ENCODE measurements around the gene PTPRN2. TPM values are rescaled to one million over a fixed set of nuclear protein-coding genes. Genes with fewer than 3 reads are reported as not detected.

Gene PTPRN2
- total RNA-seq, 2 experiments from 2014 or later = 0.70 TPM; not detected in 1

- Histone ChIP-seq H3K36me3 (ENCODE audit: insufficient read depth, low read length) (no peaks in the 10 kb centered on the region), H3K4me2 (ENCODE audit: low read length) (no peak overlapping the region), H2AFZ (ENCODE audit: low read length) (no peak overlapping the region), H4K20me1 (ENCODE audit: insufficient read depth, low read length) (no peaks in the 10 kb centered on the region), H3K4me1 (ENCODE audit: insufficient read depth, low read length, poor library complexity, severe bottlenecking) (no peaks in the 10 kb centered on the region), H3K9me2 (ENCODE audit: insufficient read depth, low read length) (no peaks in the 10 kb centered on the region), H3K27ac (ENCODE audit: low read depth, low read length, poor library complexity, severe bottlenecking) (no peak overlapping the region), H3K4me3 (ENCODE audit: low read depth, low read length, poor library complexity, severe bottlenecking) (no peak overlapping the region), H3K9me3 (ENCODE audit: low read length) (no peaks in the 10 kb centered on the region), H3K79me2 (ENCODE audit: insufficient read depth, low read depth, low read length) (no peaks in the 10 kb centered on the region)
- no peak for DNase-seq (ENCODE audit: low spot score)
- ChIA-PET CTCF (ENCODE audit: unreplicated experiment) (no interaction called here), POLR2A (interaction anchor here (0.7 kb wide), 1 partner anchor 446 kb away, joined by 3 read pairs; no protein-coding TSS in a partner anchor)
- no peak for TF ChIP-seq CTCF (conservative IDR thresholded peaks at IDR 0.05; ENCODE audit: low read length)
- TF ChIP-seq EZH2phosphoT487 (IDR thresholded peaks at IDR 0.05; ENCODE audit: borderline replicate concordance, low read depth, low read length) = no peak
- intact Hi-C loops (cut with micrococcal nuclease; ENCODE audit: unreplicated experiment) = no loop called here
- no TSS peak for BruUV-seq (replicated peaks)
Observed at GRCh38 chr7:158040199-158040598, 547.4 kb downstream of the PTPRN2 start.

GRCh38 chr7:158039270-158039669 lies 548.4 kb downstream of the PTPRN2 start:
- Histone ChIP-seq H4K20me1 (ENCODE audit: insufficient read depth, low read length) (no peaks in the 10 kb centered on the region), H3K4me1 (ENCODE audit: insufficient read depth, low read length, poor library complexity, severe bottlenecking) (no peaks in the 10 kb centered on the region), H3K9me2 (ENCODE audit: insufficient read depth, low read length) (no peaks in the 10 kb centered on the region), H3K27ac (ENCODE audit: low read depth, low read length, poor library complexity, severe bottlenecking) (no peak overlapping the region), H3K36me3 (ENCODE audit: insufficient read depth, low read length) (no peaks in the 10 kb centered on the region), H3K4me3 (ENCODE audit: low read depth, low read length, poor library complexity, severe bottlenecking) (no peak overlapping the region), H3K4me2 (ENCODE audit: low read length) (no peak overlapping the region), H2AFZ (ENCODE audit: low read length) (no peak overlapping the region), H3K9me3 (ENCODE audit: low read length) (no peaks in the 10 kb centered on the region), H3K79me2 (ENCODE audit: insufficient read depth, low read depth, low read length) (no peaks in the 10 kb centered on the region)
- no TSS peak for BruUV-seq (replicated peaks)
- ChIA-PET POLR2A (no interaction called here), CTCF (ENCODE audit: unreplicated experiment) (no interaction called here)
- no peak for DNase-seq (ENCODE audit: low spot score)
- TF ChIP-seq EZH2phosphoT487 (IDR thresholded peaks at IDR 0.05; ENCODE audit: borderline replicate concordance, low read depth, low read length) = no peak
- no peak for TF ChIP-seq CTCF (conservative IDR thresholded peaks at IDR 0.05; ENCODE audit: low read length)
- intact Hi-C loops (cut with micrococcal nuclease; ENCODE audit: unreplicated experiment) = no loop called here

- Histone ChIP-seq H3K9me2 (ENCODE audit: insufficient read depth, low read length) (no peaks in the 10 kb centered on the region), H4K20me1 (ENCODE audit: insufficient read depth, low read length) (no peaks in the 10 kb centered on the region), H3K4me1 (ENCODE audit: insufficient read depth, low read length, poor library complexity, severe bottlenecking) (no peaks in the 10 kb centered on the region), H3K9me3 (ENCODE audit: low read length) (no peaks in the 10 kb centered on the region), H3K4me3 (ENCODE audit: low read depth, low read length, poor library complexity, severe bottlenecking) (no peak overlapping the region), H3K79me2 (ENCODE audit: insufficient read depth, low read depth, low read length) (no peaks in the 10 kb centered on the region), H3K27ac (ENCODE audit: low read depth, low read length, poor library complexity, severe bottlenecking) (no peak overlapping the region), H2AFZ (ENCODE audit: low read length) (no peak overlapping the region), H3K36me3 (ENCODE audit: insufficient read depth, low read length) (no peaks in the 10 kb centered on the region), H3K4me2 (ENCODE audit: low read length) (no peak overlapping the region)
- no peak for TF ChIP-seq CTCF (conservative IDR thresholded peaks at IDR 0.05; ENCODE audit: low read length)
- TF ChIP-seq EZH2phosphoT487 (IDR thresholded peaks at IDR 0.05; ENCODE audit: borderline replicate concordance, low read depth, low read length) = no peak
- no TSS peak for BruUV-seq (replicated peaks)
- POLR2A ChIA-PET = interaction anchor here (0.6 kb wide), 1 partner anchor 1973 kb away, joined by 3 read pairs; no protein-coding TSS in a partner anchor
- intact Hi-C loops (cut with micrococcal nuclease; ENCODE audit: unreplicated experiment) = no loop called here
- DNase-seq (ENCODE audit: low spot score) = no peak
- CTCF ChIA-PET (ENCODE audit: unreplicated experiment) = no interaction called here
Observed at GRCh38 chr7:158037211-158037610, 550.4 kb downstream of the PTPRN2 start.

All from OCI-LY7 (cell line).